ENCODE results near the gene KRTAP4-4.

Gene KRTAP4-4

DNA sequence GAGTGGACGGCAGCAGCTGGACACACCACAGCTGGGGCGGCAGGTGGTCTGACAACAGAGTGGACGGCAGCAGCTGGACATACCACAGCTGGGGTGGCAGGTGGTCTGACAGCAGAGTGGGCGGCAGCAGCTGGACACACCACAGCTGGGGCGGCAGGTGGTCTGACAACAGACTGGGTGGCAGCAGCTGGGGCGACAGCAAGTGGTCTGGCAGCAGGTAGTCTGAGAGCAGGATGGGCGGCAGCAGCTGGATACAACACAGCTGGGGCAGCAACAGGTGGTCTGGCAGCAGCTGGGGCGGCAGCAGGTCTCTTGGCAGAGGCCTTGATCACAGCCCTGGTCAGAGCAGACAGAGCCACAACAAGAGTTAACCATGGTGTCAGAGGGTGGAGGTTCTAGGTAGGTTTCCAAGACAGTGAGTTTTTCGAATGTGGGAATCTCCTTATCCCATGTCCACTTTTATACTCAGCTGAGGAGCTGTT is 24.0 kb upstream of the KRTAP4-4 start, which contains the start of gene KRTAP4-1:
Gene KRTAP4-1, minus strand, starts transcription at position 432 of the 482 bp plus-strand sequence. Its CDS starts 57 bp downstream, at position 375.
- DNase-seq (ENCODE audit: low read depth), result no peak
- TF ChIP-seq, protein P1, sequence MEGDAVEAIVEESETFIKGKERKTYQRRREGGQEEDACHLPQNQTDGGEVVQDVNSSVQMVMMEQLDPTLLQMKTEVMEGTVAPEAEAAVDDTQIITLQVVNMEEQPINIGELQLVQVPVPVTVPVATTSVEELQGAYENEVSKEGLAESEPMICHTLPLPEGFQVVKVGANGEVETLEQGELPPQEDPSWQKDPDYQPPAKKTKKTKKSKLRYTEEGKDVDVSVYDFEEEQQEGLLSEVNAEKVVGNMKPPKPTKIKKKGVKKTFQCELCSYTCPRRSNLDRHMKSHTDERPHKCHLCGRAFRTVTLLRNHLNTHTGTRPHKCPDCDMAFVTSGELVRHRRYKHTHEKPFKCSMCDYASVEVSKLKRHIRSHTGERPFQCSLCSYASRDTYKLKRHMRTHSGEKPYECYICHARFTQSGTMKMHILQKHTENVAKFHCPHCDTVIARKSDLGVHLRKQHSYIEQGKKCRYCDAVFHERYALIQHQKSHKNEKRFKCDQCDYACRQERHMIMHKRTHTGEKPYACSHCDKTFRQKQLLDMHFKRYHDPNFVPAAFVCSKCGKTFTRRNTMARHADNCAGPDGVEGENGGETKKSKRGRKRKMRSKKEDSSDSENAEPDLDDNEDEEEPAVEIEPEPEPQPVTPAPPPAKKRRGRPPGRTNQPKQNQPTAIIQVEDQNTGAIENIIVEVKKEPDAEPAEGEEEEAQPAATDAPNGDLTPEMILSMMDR (IDR thresholded peaks at IDR 0.05; ENCODE audit: low read depth, low read length, missing control alignments), result no peak
- H3K4me3 ChIP-seq (ENCODE audit: low read depth, low read length), result no peak within 1 kb of the TSS
- in situ Hi-C loops (cut with HindIII; ENCODE audit: low sequenced_read_pairs), result no loop called here

DNA sequence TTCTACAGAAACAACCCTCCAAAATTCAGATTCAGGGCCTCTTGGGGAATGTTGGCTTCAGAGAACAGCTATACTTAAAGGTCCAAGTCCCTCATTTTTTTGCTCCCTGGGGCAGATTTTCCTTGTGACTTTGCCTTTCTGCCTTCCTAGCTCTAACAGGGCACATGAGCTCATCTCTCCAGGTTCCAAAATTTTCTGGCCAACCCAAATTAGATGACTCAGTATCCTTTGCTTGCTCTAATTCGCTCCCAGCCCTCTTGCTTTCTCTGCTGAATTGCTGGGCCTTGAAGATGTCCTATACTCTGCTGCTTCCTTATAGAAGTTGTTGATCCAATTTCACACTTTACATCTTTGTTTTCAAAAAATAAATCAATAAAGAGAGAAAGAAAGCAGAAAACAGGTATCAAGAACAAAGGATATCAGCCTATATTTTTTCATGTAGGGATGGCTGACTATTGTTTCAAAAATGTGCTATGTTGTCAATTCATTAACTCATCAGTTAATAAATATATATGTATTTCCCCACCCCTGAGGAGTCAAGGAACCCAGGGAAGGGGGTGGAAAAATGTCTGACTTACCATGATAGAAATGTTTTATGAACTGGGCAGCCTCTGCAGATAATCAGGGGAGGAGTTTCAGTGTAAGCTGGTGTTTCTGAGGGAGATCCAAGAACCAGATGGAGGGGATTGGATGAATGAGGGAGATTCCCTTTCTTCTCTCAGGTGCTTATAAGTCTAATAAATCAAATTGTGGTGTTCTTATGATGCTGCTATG is 18.5 kb upstream of the KRTAP4-4 start:
- in situ Hi-C loops (cut with HindIII; ENCODE audit: low sequenced_read_pairs), result no loop called here
- TF ChIP-seq, protein P1 (IDR thresholded peaks at IDR 0.05; ENCODE audit: low read depth, low read length, missing control alignments), result no peak
- H3K4me3 ChIP-seq (ENCODE audit: low read depth, low read length), result no peak overlapping the region
- DNase-seq (ENCODE audit: low read depth), result no peak

DNA sequence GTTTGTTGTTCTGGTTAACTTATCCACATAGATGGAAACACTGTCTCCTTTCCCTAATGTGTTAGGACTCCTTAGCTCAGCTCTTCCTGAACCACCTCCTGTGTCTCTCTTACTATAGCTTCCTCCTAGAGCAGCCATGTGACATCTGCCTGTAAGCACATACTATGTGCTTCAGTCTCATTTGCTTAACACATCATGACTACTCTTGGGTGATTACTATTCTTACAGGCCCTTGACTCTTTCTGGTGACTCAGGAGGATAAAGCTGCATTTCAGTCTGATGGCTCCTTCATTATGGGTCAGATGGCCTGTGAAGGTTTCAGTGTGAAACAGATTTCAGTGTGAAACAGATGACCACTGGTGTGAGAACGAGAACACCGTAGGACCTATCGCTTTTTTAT is 17.8 kb upstream of the KRTAP4-4 start:
- DNase-seq (ENCODE audit: low read depth), result no peak
- in situ Hi-C loops (cut with HindIII; ENCODE audit: low sequenced_read_pairs), result no loop called here
- no peak overlapping the region for H3K4me3 ChIP-seq (ENCODE audit: low read depth, low read length)
- TF ChIP-seq, protein P1 (IDR thresholded peaks at IDR 0.05; ENCODE audit: low read depth, low read length, missing control alignments), result no peak

DNA sequence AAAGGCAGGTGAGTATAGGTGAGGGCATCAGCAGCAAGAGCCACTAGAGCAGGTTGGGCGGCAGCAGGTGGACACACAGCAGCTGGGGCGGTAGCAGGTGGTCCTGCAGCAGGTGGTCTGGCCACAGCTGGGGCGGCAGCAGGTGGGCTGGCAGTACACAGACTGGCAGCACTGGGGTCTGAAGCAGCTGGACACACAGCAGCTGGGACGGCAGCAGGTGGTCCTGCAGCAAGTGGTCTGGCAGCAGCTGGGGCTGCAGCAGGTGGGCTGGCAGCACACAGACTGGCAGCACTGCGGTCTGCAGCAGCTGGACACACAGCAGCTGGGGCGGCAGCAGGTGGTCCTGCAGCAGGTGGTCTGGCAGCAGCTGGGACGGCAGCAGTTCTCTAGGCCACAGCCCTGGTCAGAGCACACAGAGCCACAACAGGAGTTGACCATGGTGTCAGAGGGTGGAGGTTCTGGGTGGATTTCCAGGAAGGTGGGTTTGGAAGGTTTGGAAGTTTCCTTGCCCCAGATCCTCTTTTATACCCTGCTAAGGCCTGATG is 17.3 kb upstream of the KRTAP4-4 start, which contains the start of gene KRTAP4-2:
Gene KRTAP4-2, minus strand, starts transcription at position 495 of the 545 bp plus-strand sequence. Its CDS starts 57 bp downstream, at position 438.
- no peak within 1 kb of the TSS for H3K4me3 ChIP-seq (ENCODE audit: low read depth, low read length)
- in situ Hi-C loops (cut with HindIII; ENCODE audit: low sequenced_read_pairs), result no loop called here
- no peak for DNase-seq (ENCODE audit: low read depth)
- TF ChIP-seq, protein P1 (IDR thresholded peaks at IDR 0.05; ENCODE audit: low read depth, low read length, missing control alignments), result no peak

DNA sequence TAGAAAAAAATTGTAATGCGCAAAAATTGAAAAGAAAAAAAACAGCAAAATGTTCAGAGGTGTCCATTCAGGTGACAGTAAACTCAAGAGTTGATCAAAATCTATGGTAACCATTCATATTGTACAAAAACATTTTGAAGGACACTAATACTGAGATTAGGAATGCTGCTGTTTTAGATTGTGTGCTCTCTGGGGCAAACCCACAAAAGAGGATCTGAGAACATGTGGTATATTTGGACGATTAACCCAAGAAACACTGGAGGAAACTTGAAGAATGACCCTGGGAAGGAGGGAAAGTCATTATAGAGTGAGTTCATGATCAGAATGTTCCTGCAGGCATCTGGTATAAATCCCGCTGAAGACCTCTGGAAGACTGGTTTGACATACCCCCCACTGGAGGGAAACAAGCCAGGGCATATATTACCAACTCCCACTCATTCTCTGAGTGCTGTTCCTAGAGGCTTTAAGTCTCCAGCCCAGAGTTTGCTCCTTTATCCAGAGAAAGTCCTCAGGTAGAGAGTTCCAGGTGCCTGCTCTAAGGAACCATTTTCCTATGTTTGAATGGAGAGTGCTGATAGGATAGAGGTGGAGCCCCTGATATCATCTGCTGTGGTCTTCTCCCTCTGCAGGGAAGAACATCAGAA is 16.3 kb upstream of the KRTAP4-4 start:
- TF ChIP-seq, protein P1 (IDR thresholded peaks at IDR 0.05; ENCODE audit: low read depth, low read length, missing control alignments), result no peak
- no peak for DNase-seq (ENCODE audit: low read depth)
- H3K4me3 ChIP-seq (ENCODE audit: low read depth, low read length), result no peak overlapping the region
- in situ Hi-C loops (cut with HindIII; ENCODE audit: low sequenced_read_pairs), result no loop called here

DNA sequence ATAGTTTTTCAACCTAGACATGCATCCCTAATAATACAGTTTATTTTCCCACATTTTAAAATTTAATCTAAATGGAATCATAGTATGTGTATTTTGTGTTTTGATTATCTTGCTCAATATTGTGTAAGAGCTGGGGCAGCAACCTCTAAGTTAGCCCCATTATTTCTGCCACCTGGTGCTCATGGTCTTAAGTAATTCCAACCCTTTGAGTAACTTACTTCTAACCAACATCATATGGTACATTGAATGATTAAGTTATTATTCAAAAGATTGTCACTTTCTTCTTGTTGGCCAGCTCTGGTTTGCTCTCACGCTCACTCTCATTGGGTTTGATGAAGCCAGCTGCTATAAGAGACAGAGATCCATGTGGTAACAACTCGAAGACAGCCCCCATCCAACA is 11.3 kb upstream of the KRTAP4-4 start:
- in situ Hi-C loops (cut with HindIII; ENCODE audit: low sequenced_read_pairs), result no loop called here
- no peak for DNase-seq (ENCODE audit: low read depth)
- TF ChIP-seq, protein P1 (IDR thresholded peaks at IDR 0.05; ENCODE audit: low read depth, low read length, missing control alignments), result no peak
- no peak overlapping the region for H3K4me3 ChIP-seq (ENCODE audit: low read depth, low read length)

Measured in astrocyte of the cerebellum (primary cell).